CD4-positive, alpha-beta T cell (primary cell): ENCODE measurements around the gene RETREG2. TPM values are rescaled to one million over a fixed set of nuclear protein-coding genes. Genes with fewer than 3 reads are reported as not detected.

Experiments used
- ATAC-seq: fragments of 200-7000 bp; cut with Tn5 transposase; one replicate; pipeline ENCODE4 v1.10.0; 2022; ENCODE audit warnings: mild to moderate bottlenecking; ENCODE audit not compliant: poor library complexity
- CTCF ChIA-PET: fragments of 350-600 bp; sonication (Branson Sonifier 250); formaldehyde crosslinking; loops from one replicate; lab custom pipeline; 2021; ENCODE audit warnings: antibody characterized with exemption, inconsistent platforms; lab: Charles Lee
- POLR2A ChIA-PET: fragments of 350-600 bp; sonication (Branson Sonifier 250); formaldehyde crosslinking; loops from one replicate; lab custom pipeline; 2021; ENCODE audit warnings: antibody characterized with exemption, inconsistent platforms; lab: Charles Lee
- DNase-seq, 14 experiments: peaks; one replicate each; pipeline ENCODE4 v3.0.0-alpha.2; 2013 to 2020; ENCODE audit warnings: mixed read lengths in 2 of 14
- H3K27ac ChIP-seq, 2 donors: one replicate each; pipeline versions ENCODE4 v1.5.1 to v1.7.0; 2013; ENCODE audit warnings: low read length in 2 of 2, low read depth in 1 of 2, mild to moderate bottlenecking in 1 of 2
- H3K27me3 ChIP-seq, 2 experiments: 1 replicate in 1 of 2; 2 replicates in 1 of 2; pipeline versions ENCODE4 v1.6.1 to v1.7.0; 2013; ENCODE audit warnings: low read length in 2 of 2, control low read depth in 1 of 2, mild to moderate bottlenecking in 1 of 2, moderate library complexity in 1 of 2; ENCODE audit not compliant: insufficient read depth in 2 of 2, control insufficient read depth in 1 of 2
- H3K36me3 ChIP-seq: one replicate; pipeline ENCODE4 v1.6.1; 2013; ENCODE audit warnings: low read length, control low read depth; ENCODE audit not compliant: insufficient read depth
- H3K4me1 ChIP-seq: one replicate; pipeline ENCODE4 v1.6.1; 2013; ENCODE audit warnings: low read length, control low read depth; ENCODE audit not compliant: insufficient read depth
- H3K4me3 ChIP-seq: one replicate; pipeline ENCODE4 v1.5.1; 2013; ENCODE audit warnings: mild to moderate bottlenecking, low read length, moderate library complexity
- H3K9me3 ChIP-seq, 2 experiments: 1 replicate in 1 of 2; 2 replicates in 1 of 2; pipeline versions ENCODE4 v1.6.1 to v1.7.0; 2013; ENCODE audit warnings: low read length in 2 of 2, mild to moderate bottlenecking in 2 of 2, control low read depth in 1 of 2, moderate library complexity in 1 of 2; ENCODE audit not compliant: control insufficient read depth in 1 of 2, insufficient read depth in 1 of 2
- H3K27ac Mint-ChIP-seq: one replicate; pipeline ENCODE4 v1.8.0; 2020; ENCODE audit warnings: mixed read lengths
- H3K27me3 Mint-ChIP-seq: one replicate; pipeline ENCODE4 v1.8.0; 2021; ENCODE audit warnings: mixed read lengths
- H3K36me3 Mint-ChIP-seq: one replicate; pipeline ENCODE4 v1.8.0; 2021; ENCODE audit warnings: low read depth, mixed read lengths
- H3K4me1 Mint-ChIP-seq: one replicate; pipeline ENCODE4 v1.8.0; 2021; ENCODE audit warnings: low read depth, mixed read lengths
- H3K4me3 Mint-ChIP-seq: one replicate; pipeline ENCODE4 v1.8.0; 2020; ENCODE audit warnings: mild to moderate bottlenecking, mixed read lengths
- H3K9me3 Mint-ChIP-seq: one replicate; pipeline ENCODE4 v1.8.0; 2020; ENCODE audit warnings: mixed read lengths
- CTCF ChIP-seq: fragments of 200-600 bp; IDR thresholded peaks from one replicate; pipeline ENCODE4 v1.8.0; 2022; ENCODE audit warnings: antibody characterized with exemption, mild to moderate bottlenecking
- intact Hi-C, 2 experiments: fragments of 100-400 bp; cut with DNase I in 1 of 2; cut with micrococcal nuclease in 1 of 2; formaldehyde crosslinking; loops; one replicate each; pipeline versions ENCODE4 v1.15.1 to v1.9.0; 2023 to 2025; cut with DNase I, micrococcal nuclease
- total RNA-seq, 174 experiments: library from RNA in 2 of 174; stranded (reverse) in 2 of 174; gene quantifications; one replicate each; pipeline ENCODE4 v1.2.3 and lab custom pipeline; 2021 to 2026

The RETREG2 gene
- total RNA-seq, 2 experiments from 2014 or later, result 82.3 to 83.2 TPM

- Histone ChIP-seq H3K36me3 (peaks cover 12% of the 10 kb centered on the region), H3K27ac (no peak overlapping the region), H3K4me1 (peaks cover 43% of the 10 kb centered on the region), H3K4me3 (no peak overlapping the region), H3K9me3 (no peaks in the 10 kb centered on the region), H3K27me3 (no peaks in the 10 kb centered on the region)
- DNase-seq (no peak), ATAC-seq (no peak)
- POLR2A ChIA-PET, result interaction anchor here (0.6 kb wide), 1 partner anchor 17 kb away, joined by 3 read pairs; no protein-coding TSS in a partner anchor
- no peaks in the 10 kb centered on the region for H3K9me3 Mint-ChIP-seq
- no peak for TF ChIP-seq CTCF
- intact Hi-C loops, result loop anchor here in 1 of 2 experiments (2.0 to 5.0 kb wide), 2 partner anchors 15 to 156 kb away; partner anchors contain the start of genes ANKZF1 and ATG9A
- H3K27me3 Mint-ChIP-seq, result no peaks in the 10 kb centered on the region
- CTCF ChIA-PET, result interaction anchor here (2.9 kb wide), 1 partner anchor 81 kb away, joined by 17 read pairs; no protein-coding TSS in a partner anchor
- no peak overlapping the region for H3K27ac Mint-ChIP-seq
- H3K4me3 Mint-ChIP-seq, result no peak overlapping the region
- H3K4me1 Mint-ChIP-seq, result peaks cover 33% of the 10 kb centered on the region
- H3K36me3 Mint-ChIP-seq, result peaks cover 26% of the 10 kb centered on the region
These were observed 35.5 kb downstream of the RETREG2 start for GRCh38 chr2:219213486-219214071.

GRCh38 chr2:219214141-219214540 is 36.1 kb downstream of the RETREG2 start:
- H3K27me3 Mint-ChIP-seq, result no peaks in the 10 kb centered on the region
- peaks cover 24% of the 10 kb centered on the region for H3K36me3 Mint-ChIP-seq
- TF ChIP-seq CTCF, result no peak
- Histone ChIP-seq H3K27me3 (no peaks in the 10 kb centered on the region), H3K4me3 (no peak overlapping the region), H3K9me3 (no peaks in the 10 kb centered on the region), H3K27ac (no peak overlapping the region), H3K4me1 (peaks cover 43% of the 10 kb centered on the region), H3K36me3 (peaks cover 6% of the 10 kb centered on the region)
- ChIA-PET POLR2A (interaction anchor here (1.1 to 1.2 kb wide), 2 partner anchors 8 to 37 kb away, joined by 3 to 7 read pairs; partner anchors contain the start of genes CNPPD1 and ZFAND2B), CTCF (interaction anchor here (2.8 kb wide), 1 partner anchor 81 kb away, joined by 13 read pairs; no protein-coding TSS in a partner anchor)
- intact Hi-C loops, result loop anchor here in 1 of 2 experiments (2.0 to 5.0 kb wide), 2 partner anchors 15 to 157 kb away; partner anchors contain the start of genes ANKZF1 and ATG9A
- DNase-seq, result no peak
- no peak for ATAC-seq
- no peak overlapping the region for H3K4me3 Mint-ChIP-seq
- H3K4me1 Mint-ChIP-seq, result peaks cover 31% of the 10 kb centered on the region
- no peak overlapping the region for H3K27ac Mint-ChIP-seq
- H3K9me3 Mint-ChIP-seq, result no peaks in the 10 kb centered on the region

- Mint-ChIP-seq H3K27me3 (no peaks in the 10 kb centered on the region), H3K36me3 (peaks cover 23% of the 10 kb centered on the region), H3K4me1 (peaks cover 31% of the 10 kb centered on the region), H3K27ac (no peak overlapping the region), H3K9me3 (no peaks in the 10 kb centered on the region), H3K4me3 (no peak overlapping the region)
- no peak overlapping the region for H3K4me3 ChIP-seq
- DNase-seq, result no peak
- intact Hi-C loops, result loop anchor here (2.0 to 5.0 kb wide), 3 partner anchors 14 to 157 kb away; partner anchors contain the start of genes TUBA4A (in 2 of the 2), TUBA4B (in 2 of the 2), ANKZF1 (in 1 of the 2) and ATG9A (in 1 of the 2)
- ChIA-PET CTCF (interaction anchor here (2.8 kb wide), 1 partner anchor 80 kb away, joined by 13 read pairs; no protein-coding TSS in a partner anchor), POLR2A (interaction anchor here (1.1 to 2.0 kb wide), 3 partner anchors 8 to 38 kb away, joined by 3 to 7 read pairs (median 6); partner anchors contain the start of genes ANKZF1, ATG9A, CNPPD1 and ZFAND2B)
- no peak for TF ChIP-seq CTCF
- peaks cover 2% of the 10 kb centered on the region for H3K36me3 ChIP-seq
- no peak for ATAC-seq
- no peaks in the 10 kb centered on the region for H3K27me3 ChIP-seq
- H3K4me1 ChIP-seq, result peaks cover 43% of the 10 kb centered on the region
- no peak overlapping the region for H3K27ac ChIP-seq
- no peaks in the 10 kb centered on the region for H3K9me3 ChIP-seq
These were observed 36.7 kb downstream of the RETREG2 start for GRCh38 chr2:219214786-219215185.
